Measurements from ENCODE around the gene USPL1. TPM values are rescaled to one million over a fixed set of nuclear protein-coding genes. Genes with fewer than 3 reads are reported as not detected.

Gene USPL1
- total and polyA plus RNA-seq, 2 of the 13 experiments (the other 11 are each of a cell fraction or from before 2014, with no cell fraction given) = 13.7 to 15.9 TPM

GRCh38 chr13:30608364-30608763, 9.4 kb upstream of the USPL1 start:
- CTCF ChIA-PET (ENCODE audit: low intra/inter-chr PET ratio, low total read pairs) = no interaction called here
- Histone ChIP-seq H3K9me3 (ENCODE audit: low read length) (no peaks in the 10 kb centered on the region), H2AFZ (ENCODE audit: low read length) (no peak overlapping the region), H3K79me2 (ENCODE audit: insufficient read depth, low read length) (no peaks in the 10 kb centered on the region), H3K4me3 (replicated peaks in 1 of 3; ENCODE audit: insufficient read depth in 1 of 3, low read depth in 2 of 3, low read length in 3 of 3) (no peak overlapping the region), H3K36me3 (replicated peaks in 1 of 2; ENCODE audit: control insufficient read depth in 1 of 2, insufficient read depth in 2 of 2, low read length in 2 of 2) (no peaks in the 10 kb centered on the region), H3K27me3 (ENCODE audit: control insufficient read depth in 1 of 2, insufficient read depth in 2 of 2, low read length in 2 of 2) (no peaks in the 10 kb centered on the region; a peak in 1 of 5 replicates), H3K27ac (ENCODE audit: extremely low read length, insufficient read depth, low read length) (no peak overlapping the region), H3K4me2 (ENCODE audit: low read depth, low read length) (no peak overlapping the region), H4K20me1 (ENCODE audit: insufficient read depth, low read length) (no peaks in the 10 kb centered on the region), H3K4me1 (ENCODE audit: insufficient read depth, low read length) (no peaks in the 10 kb centered on the region), H3K9ac (ENCODE audit: insufficient read depth, low read depth, low read length) (no peak overlapping the region)
- intact Hi-C loops (cut with micrococcal nuclease; ENCODE audit: unreplicated experiment) (no loop called here), in situ Hi-C loops (cut with HindIII; ENCODE audit: extremely low pct_ligation_motif_present, low pct_unique_long_range_greater_than_20kb) (no loop called here)
- DNase-seq (ENCODE audit: low spot score) (no peak), ATAC-seq (no peak), FAIRE-seq (no peak)
- no TSS peak for BruUV-seq (replicated peaks)
- POLR2A ChIA-PET = no interaction called here
- WGBS (ENCODE audit: low lambda C conversion rate) = 91% methylated on average over 5 of the region's 5 CpGs
- TF ChIP-seq RAD51 (IDR thresholded peaks at IDR 0.05; ENCODE audit: borderline replicate concordance) (no peak), KLF6 (CRISPR knock-in tag; IDR thresholded peaks at IDR 0.05) (no peak), SMAD9 (CRISPR knock-in tag; IDR thresholded peaks at IDR 0.05) (no peak), AKNA (CRISPR knock-in tag; IDR thresholded peaks at IDR 0.05; ENCODE audit: borderline replicate concordance) (no peak), RFXANK (CRISPR knock-in tag; IDR thresholded peaks at IDR 0.05) (no peak), ZNF446 (CRISPR knock-in tag; IDR thresholded peaks at IDR 0.05) (no peak), KDM6A (CRISPR knock-in tag; IDR thresholded peaks at IDR 0.05; ENCODE audit: low read depth) (no peak), BRD4 (CRISPR knock-in tag; IDR thresholded peaks at IDR 0.05) (no peak), POLR2A (IDR thresholded peaks at IDR 0.05; ENCODE audit: insufficient read depth in 1 of 2, low read depth in 2 of 2, low read length in 2 of 2) (no peak), ZNF333 (CRISPR knock-in tag; IDR thresholded peaks at IDR 0.05; ENCODE audit: borderline replicate concordance) (no peak), JUNB (CRISPR knock-in tag; IDR thresholded peaks at IDR 0.05; ENCODE audit: borderline replicate concordance) (no peak), ZBTB42 (CRISPR knock-in tag; IDR thresholded peaks at IDR 0.05) (no peak), ZNF432 (CRISPR knock-in tag; IDR thresholded peaks at IDR 0.05; ENCODE audit: borderline replicate concordance) (no peak), ARID2 (CRISPR knock-in tag; IDR thresholded peaks at IDR 0.05; ENCODE audit: borderline replicate concordance) (no peak), KLF16 (CRISPR knock-in tag; IDR thresholded peaks at IDR 0.05) (no peak)
